Ovary (tissue), 3 donors: Measurements from ENCODE around the gene UBE2L5.

ENCODE experiments used
- CTCF ChIP-seq, 3 donors: fragments of 450-650 bp in 2 of 3; fragments of 200-600 bp in 1 of 3; IDR thresholded peaks; one replicate each; pipeline versions ENCODE4 v1.5.1 to v1.8.0; 2016 to 2022; ENCODE audit warnings: antibody characterized with exemption in 3 of 3, mild to moderate bottlenecking in 1 of 3
- POLR2A ChIP-seq: fragments of 450-650 bp; IDR thresholded peaks from one replicate; pipeline ENCODE4 v1.6.1; 2017; ENCODE audit warnings: antibody characterized with exemption, mild to moderate bottlenecking, moderate library complexity
- donor health status: DM: no; HTN: no; CAD: no.

DNA sequence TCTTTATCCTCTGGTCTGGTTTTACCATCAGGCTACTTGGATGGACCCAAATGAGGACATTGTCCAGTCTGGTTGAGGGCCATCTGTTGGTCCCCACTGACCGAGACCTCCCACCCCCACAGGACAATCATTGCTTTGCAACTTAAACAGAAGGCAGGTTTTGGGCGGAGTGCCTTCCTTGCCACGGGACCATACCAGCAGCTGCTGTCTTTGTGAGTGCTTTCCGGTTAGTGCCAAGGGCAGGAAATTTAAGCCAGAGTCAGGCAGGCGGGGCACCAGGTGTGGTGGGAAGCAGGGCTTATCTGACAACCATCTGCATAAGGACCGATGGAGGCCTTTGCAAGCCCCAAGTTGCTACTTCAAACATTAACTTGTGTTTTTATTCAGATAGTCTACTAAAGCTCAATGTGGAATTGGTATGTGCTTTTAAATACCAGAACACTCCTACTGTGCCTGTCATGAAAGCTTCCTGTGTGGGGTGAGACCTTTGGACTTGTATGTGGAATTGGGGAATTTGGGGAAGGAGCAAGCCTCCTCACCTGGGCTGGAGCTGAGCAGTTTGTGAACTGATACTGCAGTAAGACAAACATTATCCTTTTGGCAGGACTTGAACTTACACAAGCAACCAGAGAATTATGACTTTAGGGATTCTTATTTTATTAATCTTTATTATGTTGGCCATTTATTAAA is 39.3 kb upstream of the UBE2L5 start:
- no peak for TF ChIP-seq CTCF (IDR thresholded peaks at IDR 0.05)
- no peak for TF ChIP-seq POLR2A
